ENCODE data around the gene SPTLC3.

The SPTLC3 gene

GRCh38 chr20:13128173-13128572, 119.4 kb downstream of the SPTLC3 start:
- H3K36me3 ChIP-seq (ENCODE audit: insufficient read depth, low read depth, low read length), result no peaks in the 10 kb centered on the region
- H3K27ac ChIP-seq (ENCODE audit: low read length), result no peak overlapping the region
- no peaks in the 10 kb centered on the region for H3K27me3 ChIP-seq (ENCODE audit: insufficient read depth, low read length)
- H3K4me3 ChIP-seq (ENCODE audit: low read length), result no peak overlapping the region
- no peak overlapping the region for H3K9ac ChIP-seq (ENCODE audit: low read depth, low read length)
- no peaks in the 10 kb centered on the region; the same call in 1 of the 2 replicates for H3K4me1 ChIP-seq (ENCODE audit: insufficient read depth, low read length)
- no peaks in the 10 kb centered on the region for H3K9me3 ChIP-seq (ENCODE audit: insufficient read depth, low read depth, low read length)

GRCh38 chr20:13130061-13130706, 121.4 kb downstream of the SPTLC3 start:
- Histone ChIP-seq H3K27me3 (ENCODE audit: insufficient read depth, low read length) (no peaks in the 10 kb centered on the region), H3K4me1 (ENCODE audit: insufficient read depth, low read length) (no peaks in the 10 kb centered on the region; the same call in 1 of the 2 replicates), H3K36me3 (ENCODE audit: insufficient read depth, low read depth, low read length) (no peaks in the 10 kb centered on the region), H3K9me3 (ENCODE audit: insufficient read depth, low read depth, low read length) (no peaks in the 10 kb centered on the region), H3K27ac (ENCODE audit: low read length) (no peak overlapping the region), H3K4me3 (ENCODE audit: low read length) (no peak overlapping the region), H3K9ac (ENCODE audit: low read depth, low read length) (no peak overlapping the region)

- Histone ChIP-seq H3K27ac (ENCODE audit: low read length) (no peak overlapping the region), H3K36me3 (ENCODE audit: insufficient read depth, low read depth, low read length) (no peaks in the 10 kb centered on the region), H3K27me3 (ENCODE audit: insufficient read depth, low read length) (no peaks in the 10 kb centered on the region), H3K4me1 (ENCODE audit: insufficient read depth, low read length) (no peaks in the 10 kb centered on the region; the same call in 1 of the 2 replicates), H3K9ac (ENCODE audit: low read depth, low read length) (no peak overlapping the region), H3K4me3 (ENCODE audit: low read length) (no peak overlapping the region), H3K9me3 (ENCODE audit: insufficient read depth, low read depth, low read length) (no peaks in the 10 kb centered on the region)
Measured at GRCh38 chr20:13130707-13131103, 121.9 kb downstream of the SPTLC3 start.

- no peaks in the 10 kb centered on the region for H3K9me3 ChIP-seq (ENCODE audit: insufficient read depth, low read depth, low read length)
- no peak overlapping the region for H3K27ac ChIP-seq (ENCODE audit: low read length)
- no peak overlapping the region for H3K4me3 ChIP-seq (ENCODE audit: low read length)
- H3K4me1 ChIP-seq (ENCODE audit: insufficient read depth, low read length), result no peaks in the 10 kb centered on the region; the same call in 1 of the 2 replicates
- no peaks in the 10 kb centered on the region for H3K36me3 ChIP-seq (ENCODE audit: insufficient read depth, low read depth, low read length)
- H3K9ac ChIP-seq (ENCODE audit: low read depth, low read length), result no peak overlapping the region
- no peaks in the 10 kb centered on the region for H3K27me3 ChIP-seq (ENCODE audit: insufficient read depth, low read length)
Measured at GRCh38 chr20:13131688-13132087, 122.9 kb downstream of the SPTLC3 start.

- Histone ChIP-seq H3K9me3 (ENCODE audit: insufficient read depth, low read depth, low read length) (no peaks in the 10 kb centered on the region), H3K4me1 (ENCODE audit: insufficient read depth, low read length) (no peaks in the 10 kb centered on the region), H3K36me3 (ENCODE audit: insufficient read depth, low read depth, low read length) (no peaks in the 10 kb centered on the region), H3K4me3 (ENCODE audit: low read length) (no peak overlapping the region), H3K27me3 (ENCODE audit: insufficient read depth, low read length) (no peaks in the 10 kb centered on the region), H3K27ac (ENCODE audit: low read length) (no peak overlapping the region), H3K9ac (ENCODE audit: low read depth, low read length) (no peak overlapping the region)
Measured at GRCh38 chr20:13139459-13140150, 130.8 kb downstream of the SPTLC3 start.

GRCh38 chr20:13140201-13140600, 131.4 kb downstream of the SPTLC3 start:
- Histone ChIP-seq H3K9ac (ENCODE audit: low read depth, low read length) (no peak overlapping the region), H3K27ac (ENCODE audit: low read length) (no peak overlapping the region), H3K9me3 (ENCODE audit: insufficient read depth, low read depth, low read length) (no peaks in the 10 kb centered on the region), H3K36me3 (ENCODE audit: insufficient read depth, low read depth, low read length) (no peaks in the 10 kb centered on the region), H3K27me3 (ENCODE audit: insufficient read depth, low read length) (no peaks in the 10 kb centered on the region), H3K4me3 (ENCODE audit: low read length) (no peak overlapping the region), H3K4me1 (ENCODE audit: insufficient read depth, low read length) (no peaks in the 10 kb centered on the region)

GRCh38 chr20:13140775-13141174, 132.0 kb downstream of the SPTLC3 start:
- Histone ChIP-seq H3K4me1 (ENCODE audit: insufficient read depth, low read length) (no peaks in the 10 kb centered on the region), H3K9ac (ENCODE audit: low read depth, low read length) (no peak overlapping the region), H3K4me3 (ENCODE audit: low read length) (no peak overlapping the region), H3K27ac (ENCODE audit: low read length) (no peak overlapping the region), H3K36me3 (ENCODE audit: insufficient read depth, low read depth, low read length) (no peaks in the 10 kb centered on the region), H3K9me3 (ENCODE audit: insufficient read depth, low read depth, low read length) (no peaks in the 10 kb centered on the region), H3K27me3 (ENCODE audit: insufficient read depth, low read length) (no peaks in the 10 kb centered on the region)

- H3K36me3 ChIP-seq (ENCODE audit: insufficient read depth, low read depth, low read length), result no peaks in the 10 kb centered on the region
- no peak overlapping the region for H3K9ac ChIP-seq (ENCODE audit: low read depth, low read length)
- H3K27me3 ChIP-seq (ENCODE audit: insufficient read depth, low read length), result no peaks in the 10 kb centered on the region
- H3K4me1 ChIP-seq (ENCODE audit: insufficient read depth, low read length), result no peaks in the 10 kb centered on the region
- H3K4me3 ChIP-seq (ENCODE audit: low read length), result no peak overlapping the region
- no peaks in the 10 kb centered on the region for H3K9me3 ChIP-seq (ENCODE audit: insufficient read depth, low read depth, low read length)
- H3K27ac ChIP-seq (ENCODE audit: low read length), result no peak overlapping the region
Measured at GRCh38 chr20:13141546-13141945, 132.8 kb downstream of the SPTLC3 start.

GRCh38 chr20:13142143-13142542, 133.4 kb downstream of the SPTLC3 start:
- H3K4me3 ChIP-seq (ENCODE audit: low read length), result no peak overlapping the region
- H3K9ac ChIP-seq (ENCODE audit: low read depth, low read length), result no peak overlapping the region
- no peaks in the 10 kb centered on the region for H3K36me3 ChIP-seq (ENCODE audit: insufficient read depth, low read depth, low read length)
- no peak overlapping the region for H3K27ac ChIP-seq (ENCODE audit: low read length)
- no peaks in the 10 kb centered on the region for H3K27me3 ChIP-seq (ENCODE audit: insufficient read depth, low read length)
- H3K9me3 ChIP-seq (ENCODE audit: insufficient read depth, low read depth, low read length), result no peaks in the 10 kb centered on the region
- H3K4me1 ChIP-seq (ENCODE audit: insufficient read depth, low read length), result no peaks in the 10 kb centered on the region

- no peaks in the 10 kb centered on the region; the same call in 1 of the 2 replicates for H3K4me1 ChIP-seq (ENCODE audit: insufficient read depth, low read length)
- no peak overlapping the region for H3K4me3 ChIP-seq (ENCODE audit: low read length)
- H3K27ac ChIP-seq (ENCODE audit: low read length), result no peak overlapping the region
- no peaks in the 10 kb centered on the region for H3K27me3 ChIP-seq (ENCODE audit: insufficient read depth, low read length)
- no peaks in the 10 kb centered on the region for H3K9me3 ChIP-seq (ENCODE audit: insufficient read depth, low read depth, low read length)
- no peaks in the 10 kb centered on the region for H3K36me3 ChIP-seq (ENCODE audit: insufficient read depth, low read depth, low read length)
- H3K9ac ChIP-seq (ENCODE audit: low read depth, low read length), result no peak overlapping the region
Measured at GRCh38 chr20:13147071-13147963, 138.5 kb downstream of the SPTLC3 start.

GRCh38 chr20:13147971-13148370, 139.2 kb downstream of the SPTLC3 start:
- H3K9me3 ChIP-seq (ENCODE audit: insufficient read depth, low read depth, low read length), result no peaks in the 10 kb centered on the region
- no peak overlapping the region for H3K27ac ChIP-seq (ENCODE audit: low read length)
- H3K36me3 ChIP-seq (ENCODE audit: insufficient read depth, low read depth, low read length), result no peaks in the 10 kb centered on the region
- H3K4me1 ChIP-seq (ENCODE audit: insufficient read depth, low read length), result no peaks in the 10 kb centered on the region; the same call in 1 of the 2 replicates
- H3K9ac ChIP-seq (ENCODE audit: low read depth, low read length), result no peak overlapping the region
- H3K4me3 ChIP-seq (ENCODE audit: low read length), result no peak overlapping the region
- no peaks in the 10 kb centered on the region for H3K27me3 ChIP-seq (ENCODE audit: insufficient read depth, low read length)

Data from iPS-20b (cell line).